Measurements from ENCODE around the gene PHF14.

PHF14 gene

DNA sequence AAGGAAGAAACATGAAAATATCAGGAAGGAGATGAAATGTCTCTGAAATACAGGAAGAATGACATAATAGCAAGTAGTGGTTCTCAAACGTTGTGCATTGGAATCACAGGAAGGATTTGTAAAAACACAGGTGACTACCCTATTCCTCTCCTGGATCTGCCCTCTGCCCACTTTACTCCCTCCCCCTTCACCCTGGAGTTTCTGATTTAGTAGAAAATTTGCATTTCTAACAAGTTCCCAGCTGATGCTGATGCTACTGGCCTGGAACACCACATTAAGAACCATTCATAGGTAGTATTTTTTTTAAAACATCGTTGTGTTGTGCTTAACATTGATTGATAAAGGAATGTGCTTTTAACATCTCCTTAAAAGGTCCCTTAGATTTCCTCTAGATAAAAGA is 130.9 kb downstream of the PHF14 start:
- no peak for DNase-seq

DNA sequence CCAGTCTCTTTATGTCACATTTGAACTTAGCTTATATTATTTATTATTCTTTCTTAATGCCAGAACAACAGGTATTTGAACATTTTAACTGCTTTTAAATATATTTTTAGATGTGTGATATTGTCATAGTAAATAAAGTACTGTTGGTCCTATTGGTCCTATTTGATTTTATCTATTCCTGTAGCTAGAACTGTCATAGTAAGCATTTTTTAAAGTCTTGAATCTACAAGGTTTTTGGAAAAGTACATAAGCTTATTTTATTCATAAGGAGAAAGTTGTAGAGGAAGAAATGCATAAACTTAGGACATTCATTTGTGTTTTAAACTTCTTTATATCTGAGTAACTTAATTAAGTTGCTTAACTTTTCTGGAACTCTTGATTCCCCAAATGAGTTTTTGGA is 136.0 kb downstream of the PHF14 start:
- DNase-seq: no peak

DNA sequence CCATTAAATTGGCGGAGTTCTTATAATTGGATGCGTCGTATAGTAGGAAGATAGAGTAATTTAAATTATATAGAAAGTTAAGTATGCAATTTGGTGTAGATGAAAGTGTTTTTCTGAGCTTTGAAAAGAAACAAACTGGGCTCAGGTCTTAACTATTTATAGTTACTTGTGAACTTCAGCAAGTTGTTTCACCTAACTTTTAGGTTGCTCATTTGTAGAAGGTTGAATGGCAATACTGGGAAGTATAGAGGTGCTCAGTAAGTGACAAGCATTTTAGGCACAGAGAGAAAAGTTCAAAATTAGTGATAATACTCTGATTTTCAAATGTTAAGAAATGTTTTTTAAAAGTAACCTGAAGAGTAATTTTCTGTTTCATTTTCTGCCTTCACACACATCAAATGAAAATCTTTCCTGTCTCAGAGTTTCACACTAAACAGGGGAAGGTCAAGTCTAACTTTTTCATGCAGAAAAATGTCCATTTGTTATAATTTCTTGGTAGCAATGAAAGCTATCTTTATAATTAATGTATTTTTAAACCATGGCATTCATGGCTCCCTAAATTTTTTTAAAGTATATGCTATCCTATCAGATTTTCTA is 146.5 kb downstream of the PHF14 start:
- no peak for DNase-seq

DNA sequence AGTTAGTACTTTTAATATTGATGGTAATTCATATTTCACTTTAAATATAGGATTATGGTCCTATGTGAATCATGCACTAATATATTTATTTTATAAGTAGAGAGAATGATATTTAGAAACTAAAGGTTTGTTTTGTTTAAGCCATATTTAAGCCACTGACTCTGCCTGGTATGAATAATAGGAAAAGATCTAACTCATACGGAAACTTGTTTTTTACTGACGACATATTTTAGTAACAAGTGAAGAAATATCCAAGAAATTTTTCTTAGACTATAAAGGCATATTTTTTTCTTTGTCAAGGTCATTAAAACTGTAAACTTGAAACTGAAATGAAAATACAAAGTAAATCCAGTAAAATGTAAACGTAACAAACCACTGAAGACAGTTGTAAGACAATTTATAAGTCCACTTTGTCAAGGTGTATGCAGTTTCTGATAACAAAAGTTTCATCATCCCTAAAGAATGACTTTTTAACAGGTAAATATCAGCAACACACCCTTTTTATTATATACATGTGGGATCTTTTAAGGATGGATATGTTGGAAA is 147.1 kb downstream of the PHF14 start:
- no peak for DNase-seq

DNA sequence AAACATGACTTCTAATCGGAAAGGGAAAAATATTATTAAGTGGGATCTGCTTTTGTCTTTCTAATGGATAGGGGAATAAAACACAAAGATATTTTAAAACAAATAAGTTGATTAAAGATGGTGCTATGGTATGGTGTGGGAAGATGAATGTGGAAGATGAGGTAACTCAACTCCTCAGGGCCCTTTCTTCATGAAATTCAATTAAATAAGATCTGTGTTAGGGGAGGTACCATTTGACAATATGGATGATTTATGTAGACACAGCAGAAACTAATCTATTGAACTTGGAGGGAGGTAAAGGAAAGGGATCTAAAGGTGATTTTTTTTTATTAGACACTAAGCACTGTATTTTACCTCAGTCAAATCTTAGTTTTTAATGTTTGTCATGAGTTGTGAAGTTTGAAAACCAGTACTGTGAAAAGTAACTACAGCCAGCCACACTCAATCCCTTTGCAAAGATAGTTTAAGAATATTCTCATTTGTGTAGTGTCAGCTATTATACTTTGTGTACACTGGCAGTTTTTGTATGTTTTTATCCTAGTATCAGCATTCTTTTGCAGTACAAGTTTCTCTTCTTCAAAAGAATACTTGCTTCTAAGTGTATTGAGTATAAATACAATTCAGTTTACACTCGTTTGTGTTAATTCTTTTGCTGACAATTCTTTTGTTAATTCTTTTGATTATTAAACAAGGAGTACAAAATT is 151.3 kb downstream of the PHF14 start:
- DNase-seq: no peak

DNA sequence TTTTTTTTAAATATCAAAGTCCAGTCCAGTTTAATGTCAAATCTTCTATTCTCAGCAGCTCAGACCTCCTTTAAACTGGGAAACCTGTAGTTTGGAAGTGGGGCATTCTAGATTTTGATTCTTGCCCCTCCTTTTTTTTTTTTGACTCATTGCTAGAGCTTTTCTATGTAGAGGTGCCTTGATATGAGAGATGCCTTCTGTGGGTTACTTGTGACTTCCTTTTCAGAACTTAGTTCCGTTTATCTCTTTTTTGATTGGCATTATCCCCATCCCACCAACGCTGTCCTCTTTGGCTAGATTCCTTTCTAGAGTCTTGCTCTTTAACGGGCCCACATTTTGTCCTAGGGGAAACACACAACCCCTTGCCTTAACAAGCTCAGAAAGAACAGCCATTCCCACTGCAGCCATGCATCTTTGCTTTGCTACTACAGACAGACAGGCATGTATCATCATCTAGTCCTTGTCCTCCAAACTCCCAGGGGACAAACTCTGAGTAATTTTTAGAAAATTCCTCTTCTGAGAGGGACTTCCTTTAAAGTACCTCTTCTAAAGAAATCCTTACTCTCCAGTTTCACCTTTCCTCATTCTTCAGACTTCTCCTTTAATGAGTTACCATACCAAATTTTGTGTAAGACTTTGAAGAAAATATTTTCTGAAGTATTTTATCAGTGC is 153.6 kb downstream of the PHF14 start:
- no peak for DNase-seq

DNA sequence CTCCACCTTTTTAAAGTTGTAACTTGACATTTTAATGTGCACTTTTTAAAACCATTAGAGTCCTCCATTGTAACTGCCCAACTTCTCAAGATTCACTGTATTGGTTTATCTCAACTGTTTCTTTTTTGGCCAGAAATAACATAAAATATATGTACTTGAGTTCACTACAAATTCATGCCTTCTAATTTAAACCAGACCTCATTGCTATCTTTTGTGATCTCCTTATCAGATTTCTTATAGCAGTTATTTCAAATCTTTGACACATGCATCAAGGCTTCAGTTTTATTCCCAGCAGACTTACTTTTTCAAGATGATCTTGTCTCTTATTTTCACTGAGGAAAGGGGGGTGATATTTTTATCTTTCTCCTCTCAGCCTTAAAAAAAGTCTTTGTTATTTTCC is 154.3 kb downstream of the PHF14 start:
- no peak for DNase-seq

DNA sequence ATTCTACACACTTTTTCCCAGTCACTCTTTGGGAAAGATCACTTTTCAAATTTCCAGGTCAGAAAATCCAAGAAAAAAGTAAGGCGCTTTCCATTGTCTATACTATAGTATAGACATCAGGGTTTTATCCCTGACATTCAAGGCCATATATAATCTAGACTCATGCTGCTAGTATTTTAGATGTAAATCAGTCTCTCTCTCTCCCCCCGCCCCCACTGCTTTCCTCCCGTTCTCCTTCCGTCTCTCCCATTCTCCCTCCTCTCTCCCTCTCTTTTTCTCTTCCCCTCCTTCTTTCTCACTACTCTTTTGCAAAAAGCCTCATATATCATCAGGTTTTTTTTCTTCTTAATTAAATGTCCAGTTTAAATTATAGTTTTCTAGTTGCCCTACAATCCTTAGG is 154.8 kb downstream of the PHF14 start:
- DNase-seq: no peak

DNA sequence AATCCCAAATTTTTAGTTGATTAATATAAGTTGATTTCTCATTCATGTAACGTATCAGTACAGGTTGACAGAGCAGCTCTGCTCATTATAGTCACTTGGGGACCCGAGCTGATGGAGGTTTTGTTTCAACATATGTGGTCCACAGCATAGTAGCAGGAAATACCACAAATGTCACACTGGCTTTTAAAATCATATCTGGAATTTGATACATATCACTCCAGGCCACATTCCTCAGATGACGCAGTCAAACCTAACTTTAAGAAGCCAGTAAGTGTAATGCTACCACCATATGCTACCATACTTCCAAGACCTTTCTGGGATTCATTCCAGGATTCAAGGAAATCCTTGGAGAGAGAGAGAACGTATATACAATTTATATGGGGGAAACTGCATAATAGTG is 156.3 kb downstream of the PHF14 start:
- no peak for DNase-seq

DNA sequence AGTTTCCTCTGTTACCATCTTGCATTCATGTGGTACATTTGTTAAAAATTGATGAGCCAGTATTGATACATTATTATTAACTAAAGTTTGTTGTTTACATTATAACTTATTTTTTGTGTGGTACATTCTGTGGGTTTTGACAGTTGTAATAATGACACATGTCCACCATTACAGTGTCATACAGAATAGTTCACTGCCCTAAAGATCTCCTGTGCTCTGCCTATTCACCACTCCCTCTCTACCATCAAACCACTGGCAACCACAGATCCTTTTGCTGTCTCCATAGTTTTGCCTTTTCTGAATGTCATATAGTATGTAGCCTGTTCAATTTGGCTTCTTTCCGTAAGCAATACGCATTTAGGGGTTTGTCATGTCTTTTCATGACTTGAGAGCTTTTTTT is 156.9 kb downstream of the PHF14 start:
- no peak for DNase-seq

DNA sequence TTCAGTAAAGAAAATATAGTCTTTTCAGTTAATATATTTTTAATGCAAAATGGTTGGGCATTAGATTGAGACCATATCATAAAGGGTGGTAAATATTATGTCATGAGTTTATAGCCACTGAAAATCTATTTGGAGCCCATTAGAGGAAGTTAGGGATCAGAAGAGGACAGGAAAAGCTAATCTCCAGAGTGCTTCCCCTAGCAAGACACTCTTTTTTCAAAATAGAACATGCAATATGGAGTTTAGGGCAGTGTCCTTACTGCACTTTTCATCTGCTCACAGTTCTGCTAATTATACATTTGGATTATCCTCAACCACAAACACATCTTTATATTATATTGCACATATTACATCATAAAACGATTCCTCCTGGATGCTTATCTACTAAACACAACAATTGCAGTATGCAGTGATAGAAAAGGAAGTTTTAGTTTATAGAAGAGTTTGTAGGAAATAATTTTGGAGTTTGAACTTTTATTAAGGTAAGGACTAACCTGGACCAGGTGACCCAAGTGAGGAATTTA is 159.8 kb downstream of the PHF14 start:
- DNase-seq: no peak

DNA sequence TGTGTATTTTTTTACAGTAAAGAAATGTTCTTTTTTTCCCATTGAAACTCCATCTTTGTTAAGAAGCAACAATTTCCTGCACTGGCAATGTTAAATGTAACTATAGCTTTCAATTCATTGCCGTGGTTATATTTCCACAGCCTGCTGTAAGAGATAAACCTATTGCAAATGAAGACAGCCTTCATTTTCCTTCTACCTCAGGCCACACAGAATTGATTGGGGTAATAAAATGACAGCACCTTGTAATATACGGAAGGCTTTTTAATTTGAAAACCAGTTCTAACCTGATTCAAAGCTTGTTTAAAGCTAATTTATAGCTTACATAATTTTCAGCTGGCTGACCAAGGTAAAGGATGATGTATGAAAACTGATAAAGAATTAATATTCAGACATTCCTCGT is 161.9 kb downstream of the PHF14 start:
- DNase-seq: no peak

DNA sequence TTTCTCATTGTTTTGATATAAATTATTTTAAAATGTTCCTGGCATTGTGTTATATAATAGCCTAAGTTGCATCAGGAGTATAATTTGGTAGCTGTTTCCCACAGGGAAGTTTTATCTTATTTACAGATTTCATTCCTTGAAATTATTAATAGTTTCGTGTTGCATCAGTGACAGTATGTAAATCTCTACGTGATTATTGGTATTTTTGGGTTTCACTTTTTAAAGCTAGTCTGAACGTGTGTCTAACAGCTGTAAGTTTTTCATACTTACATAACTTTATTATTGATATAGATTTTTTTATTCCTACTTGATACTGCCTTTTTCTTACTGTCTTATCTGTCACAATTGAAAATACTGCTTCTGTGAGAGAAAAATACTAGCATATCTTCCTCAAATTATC is 167.9 kb downstream of the PHF14 start:
- no peak for DNase-seq

DNA sequence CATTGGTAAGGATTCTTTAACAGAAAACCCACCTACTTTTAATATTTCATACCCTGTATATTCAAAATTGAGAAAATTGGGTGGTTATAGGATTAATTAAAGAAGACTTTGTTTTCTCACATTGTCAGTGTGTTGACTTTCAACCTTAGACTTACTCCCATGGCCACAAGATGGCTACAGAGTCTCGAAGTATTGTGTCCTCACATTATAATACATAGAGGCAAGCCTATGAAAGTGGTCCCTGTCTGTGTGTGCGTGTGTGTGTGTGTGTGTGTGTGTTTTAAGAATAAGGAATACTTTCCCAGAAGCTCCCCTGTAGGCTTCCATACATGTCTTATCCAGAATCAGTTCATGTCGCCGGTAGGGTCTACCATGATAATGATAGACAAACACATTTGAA is 180.0 kb downstream of the PHF14 start:
- DNase-seq: no peak

DNA sequence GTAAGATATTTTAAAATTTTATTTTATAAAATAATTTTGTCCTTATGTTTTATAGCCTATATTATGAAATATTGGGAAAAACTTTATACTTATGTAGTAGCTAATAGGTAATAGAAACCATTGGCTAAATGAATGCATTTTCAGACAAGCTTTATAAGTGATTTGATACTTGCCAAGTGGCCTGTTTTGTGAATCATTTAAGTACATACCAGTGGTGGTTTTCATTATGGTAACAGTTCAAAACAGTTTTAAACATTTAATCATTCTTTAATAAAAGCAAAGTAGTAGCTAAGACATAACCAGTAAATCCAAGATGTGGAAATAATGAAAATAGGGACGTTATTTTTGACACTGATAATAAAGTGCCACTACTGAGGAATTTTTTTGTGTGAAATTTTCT is 182.2 kb downstream of the PHF14 start:
- no peak for DNase-seq

DNA sequence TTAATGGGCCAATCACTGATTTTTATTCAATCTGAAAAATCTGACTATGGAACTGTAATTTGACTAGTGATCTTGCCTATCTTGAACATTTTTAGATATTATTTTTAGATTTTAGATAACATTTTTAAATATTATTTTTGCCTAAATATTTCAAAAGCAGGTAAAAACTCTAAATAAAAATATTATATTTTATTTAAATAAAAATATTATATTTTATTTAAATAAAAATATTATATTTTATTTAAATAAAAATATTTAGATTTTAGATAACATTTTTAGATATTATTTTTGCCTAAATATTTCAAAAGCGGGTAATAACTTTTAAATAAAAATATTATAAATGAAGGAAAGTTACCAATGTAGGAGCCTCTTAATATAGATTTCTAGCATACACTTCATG is 187.8 kb downstream of the PHF14 start:
- DNase-seq: no peak

DNA sequence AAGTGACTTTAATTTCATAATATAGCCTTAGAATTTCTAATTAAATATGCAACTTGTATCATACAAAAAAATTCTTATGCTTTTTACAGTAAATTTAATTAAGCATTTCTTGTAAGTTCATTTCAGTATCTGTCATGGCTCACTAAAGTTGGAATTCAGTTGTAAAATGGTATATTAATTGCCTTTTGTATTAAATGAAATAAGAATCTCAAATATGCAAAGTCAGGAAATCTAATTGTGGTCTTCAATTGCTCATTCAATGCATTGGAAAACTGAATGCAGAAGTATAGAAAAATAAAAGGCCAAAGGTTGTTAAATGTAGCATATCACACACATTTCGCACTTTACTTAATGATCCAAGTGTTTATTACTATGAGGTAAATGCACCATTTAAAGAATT is 189.5 kb downstream of the PHF14 start:
- DNase-seq: no peak

DNA sequence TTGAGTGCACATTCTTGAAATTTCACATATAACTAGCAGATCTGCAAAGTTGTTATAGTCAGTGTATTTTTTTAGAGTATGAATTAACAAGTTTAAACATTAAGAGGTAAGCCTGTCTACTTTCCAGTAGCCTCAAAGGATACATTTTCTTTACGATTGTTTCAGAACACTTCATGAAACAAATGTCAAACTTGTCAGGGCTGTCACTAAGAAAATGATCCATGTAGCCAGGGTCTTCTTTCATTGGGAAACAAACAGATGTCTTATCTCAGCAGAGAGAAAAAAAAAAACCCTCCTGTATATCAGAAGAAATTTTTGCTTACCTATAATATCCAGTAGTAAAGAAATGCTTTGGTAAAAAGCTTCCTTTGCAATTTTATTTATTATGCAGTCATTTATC is 192.4 kb downstream of the PHF14 start:
- DNase-seq: no peak

DNA sequence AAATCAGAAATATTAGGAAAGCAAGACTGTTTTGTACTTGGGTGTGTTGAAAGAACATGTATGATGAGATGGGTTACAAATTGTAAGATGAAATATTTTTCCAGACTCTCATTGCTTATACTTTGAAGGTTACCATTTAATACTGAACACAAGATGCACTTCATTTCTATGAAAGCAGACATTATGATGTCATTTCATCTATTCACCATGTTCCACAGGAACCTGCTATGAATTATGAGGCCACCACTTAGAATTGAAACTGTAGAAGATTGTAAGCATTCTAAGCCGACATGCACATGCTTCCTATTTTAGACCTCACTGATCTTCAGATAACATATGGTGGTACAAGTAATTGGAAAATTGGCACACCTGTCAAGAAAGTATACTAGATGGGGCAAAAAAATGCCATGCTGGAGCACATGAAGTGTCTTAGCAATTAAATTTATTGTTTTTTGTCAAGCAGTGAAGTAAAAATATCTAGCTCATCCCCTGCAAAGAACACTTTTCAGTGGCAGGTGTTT is 195.0 kb downstream of the PHF14 start:
- no peak for DNase-seq

DNA sequence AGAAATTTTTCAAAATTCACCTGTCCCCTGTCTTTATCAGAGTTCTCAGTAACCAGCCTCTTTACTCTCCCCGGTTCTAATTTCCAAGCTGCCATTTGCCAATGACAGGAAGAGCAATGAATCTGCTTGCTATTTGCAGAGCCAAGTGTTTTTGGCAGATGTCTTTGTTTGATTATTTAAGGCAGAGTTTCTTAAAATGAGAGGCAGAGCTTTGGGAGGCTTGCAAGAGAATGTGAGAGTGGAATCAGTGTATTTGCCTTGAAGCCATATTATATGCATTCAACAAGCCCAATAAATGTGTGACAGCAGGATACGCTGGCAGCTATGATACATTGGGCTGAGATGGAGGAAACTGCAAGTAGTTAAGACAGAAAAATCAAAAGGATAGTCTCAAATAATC is 196.5 kb downstream of the PHF14 start:
- peak in 1 of 56 donors; percentile 7 for DNase-seq

DNA sequence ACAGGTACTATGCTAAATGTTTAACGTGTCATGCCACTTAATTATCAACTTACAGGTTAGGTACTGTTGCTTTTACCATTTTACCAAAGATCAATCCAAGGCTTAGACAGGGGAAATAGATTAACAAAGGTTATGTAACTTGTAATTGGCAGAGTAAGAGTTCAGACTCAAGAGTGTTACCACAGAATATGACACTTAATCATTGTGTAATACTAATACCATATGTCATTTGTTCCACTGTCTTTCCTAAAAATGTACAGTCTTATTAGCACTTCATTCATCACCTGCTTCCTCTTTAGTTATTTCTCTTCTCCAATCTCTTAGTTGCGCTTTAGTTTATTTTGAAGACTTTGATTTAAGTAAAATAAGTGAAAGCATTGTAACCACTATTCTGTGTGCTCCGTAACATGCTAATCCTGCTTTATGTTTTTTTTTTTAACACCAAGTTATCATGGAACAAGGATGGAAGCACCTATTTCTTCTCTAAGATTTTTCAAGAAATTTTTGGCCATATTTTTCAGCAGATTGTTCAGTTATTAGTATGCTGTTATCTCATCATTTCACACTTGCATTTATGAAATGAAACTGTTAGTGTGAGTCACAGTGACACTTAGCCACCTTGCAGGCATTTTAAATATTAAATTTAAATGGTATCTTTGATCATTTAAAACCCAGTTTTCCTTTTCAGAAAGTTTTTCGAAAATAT is 197.3 kb downstream of the PHF14 start:
- DNase-seq: no peak

Data from nucleus accumbens (tissue), 56 donors.